Kasumi-1 (cell line): ENCODE measurements around the gene FOXJ3.
A peak's percentile ranks its signal among the peaks of the same experiment; 100 is the strongest.

Experiments used
- DNase-seq, 2 experiments: peaks; one replicate each; lab custom pipeline; 2025; lab: John Stamatoyannopoulos, UW

Gene FOXJ3

GRCh38 chr1:42334240-42335049 lies 590 bp downstream of the FOXJ3 start:
- peak; percentile 18 to 43 for DNase-seq

GRCh38 chr1:42333662-42334239 lies 1.3 kb downstream of the FOXJ3 start:
- peak; percentile 8 to 36 for DNase-seq

- no peak for DNase-seq
Measured at GRCh38 chr1:42332877-42333276, 2.2 kb downstream of the FOXJ3 start.

- no peak for DNase-seq
Measured at GRCh38 chr1:42330215-42330614, 4.8 kb downstream of the FOXJ3 start.

GRCh38 chr1:42328916-42329496 lies 6.0 kb downstream of the FOXJ3 start:
- no peak for DNase-seq

- DNase-seq, result no peak
Measured at GRCh38 chr1:42328047-42328625, 6.9 kb downstream of the FOXJ3 start.

- DNase-seq, result no peak
Measured at GRCh38 chr1:42325014-42325402, 10.0 kb downstream of the FOXJ3 start.

GRCh38 chr1:42324398-42325013 lies 10.5 kb downstream of the FOXJ3 start:
- no peak for DNase-seq

- DNase-seq, result no peak
Measured at GRCh38 chr1:42323551-42323950, 11.5 kb downstream of the FOXJ3 start.

GRCh38 chr1:42322577-42322976 lies 12.5 kb downstream of the FOXJ3 start:
- no peak for DNase-seq

GRCh38 chr1:42321731-42322130 lies 13.3 kb downstream of the FOXJ3 start:
- DNase-seq, result no peak

GRCh38 chr1:42320708-42321107 lies 14.3 kb downstream of the FOXJ3 start:
- DNase-seq, result no peak

- no peak for DNase-seq
Measured at GRCh38 chr1:42319871-42320484, 15.1 kb downstream of the FOXJ3 start.

- DNase-seq, result no peak
Measured at GRCh38 chr1:42319128-42319851, 15.7 kb downstream of the FOXJ3 start.

- DNase-seq, result no peak
Measured at GRCh38 chr1:42318601-42319000, 16.4 kb downstream of the FOXJ3 start.

- no peak for DNase-seq
Measured at GRCh38 chr1:42317308-42317707, 17.7 kb downstream of the FOXJ3 start.

- DNase-seq, result no peak
Measured at GRCh38 chr1:42316292-42316691, 18.7 kb downstream of the FOXJ3 start.

GRCh38 chr1:42315500-42315899 lies 19.5 kb downstream of the FOXJ3 start:
- no peak for DNase-seq

- no peak for DNase-seq
Measured at GRCh38 chr1:42313970-42314369, 21.1 kb downstream of the FOXJ3 start.

- DNase-seq, result no peak
Measured at GRCh38 chr1:42312576-42313212, 22.3 kb downstream of the FOXJ3 start.

- DNase-seq, result no peak
Measured at GRCh38 chr1:42311897-42312296, 23.1 kb downstream of the FOXJ3 start.
